GM19452 (cell line): ENCODE results near the gene SYNC.
"Not testable (repeated sequence)": the region's sequence is repeated elsewhere in the genome, so short reads cannot be mapped to it uniquely, and the experiment has no call there.

Source experiments
- ATAC-seq: cut with Tn5 transposase; IDR thresholded peaks from one replicate; pipeline ENCODE4 v1.9.1; 2021; ENCODE audit not compliant: unreplicated experiment

The SYNC gene

GRCh38 chr1:32695098-32695904 lies 7.3 kb downstream of the SYNC start:
- no peak for ATAC-seq

- no peak for ATAC-seq
These were observed 9.0 kb downstream of the SYNC start for GRCh38 chr1:32693455-32694174.

GRCh38 chr1:32686387-32686786 lies 16.2 kb downstream of the SYNC start:
- ATAC-seq, result no peak

- no peak for ATAC-seq
These were observed 17.1 kb downstream of the SYNC start for GRCh38 chr1:32685498-32685897.

- no peak for ATAC-seq
These were observed 18.3 kb downstream of the SYNC start for GRCh38 chr1:32684167-32684811.

GRCh38 chr1:32683397-32683796 lies 19.2 kb downstream of the SYNC start:
- no peak for ATAC-seq

GRCh38 chr1:32681999-32682398 lies 20.6 kb downstream of the SYNC start:
- no peak for ATAC-seq

GRCh38 chr1:32681509-32681908 lies 21.1 kb downstream of the SYNC start:
- ATAC-seq, result no peak

- no peak for ATAC-seq
These were observed 21.9 kb downstream of the SYNC start for GRCh38 chr1:32680642-32681041.

GRCh38 chr1:32679993-32680392 lies 22.6 kb downstream of the SYNC start:
- ATAC-seq, result not testable (repeated sequence)

- no peak for ATAC-seq
These were observed 25.6 kb downstream of the SYNC start for GRCh38 chr1:32676945-32677344.

GRCh38 chr1:32668716-32669115 lies 33.9 kb downstream of the SYNC start:
- ATAC-seq, result not testable (repeated sequence)

GRCh38 chr1:32666901-32667566 lies 35.5 kb downstream of the SYNC start:
- ATAC-seq, result no peak

GRCh38 chr1:32665915-32666314 lies 36.7 kb downstream of the SYNC start:
- no peak for ATAC-seq

- no peak for ATAC-seq
These were observed 43.0 kb downstream of the SYNC start for GRCh38 chr1:32659581-32659980.

- ATAC-seq, result no peak
These were observed 50.2 kb downstream of the SYNC start for GRCh38 chr1:32652244-32652962.

GRCh38 chr1:32651461-32652073 lies 51.0 kb downstream of the SYNC start:
- ATAC-seq, result peak; percentile 37

- ATAC-seq, result peak; percentile 83
These were observed 51.7 kb downstream of the SYNC start, which contains the start of gene RBBP4 for GRCh38 chr1:32650752-32651460. Gene RBBP4, plus strand, starts transcription at chr1:32651208. Its CDS starts 99 bp downstream, at chr1:32651307.

- ATAC-seq, result peak; percentile 59
These were observed 52.3 kb downstream of the SYNC start, which contains the start of gene ZBTB8OS for GRCh38 chr1:32650248-32650751. Gene ZBTB8OS, minus strand, starts transcription at chr1:32650550. Its CDS starts 21 bp downstream, at chr1:32650529.
